ENCODE results near the gene UNC119. TPM values are rescaled to one million over a fixed set of nuclear protein-coding genes. Genes with fewer than 3 reads are reported as not detected.

Gene UNC119
- total and polyA plus RNA-seq, 2 of the 13 experiments (the other 11 are each of a cell fraction or from before 2014, with no cell fraction given): 10.4 to 63.1 TPM

DNA sequence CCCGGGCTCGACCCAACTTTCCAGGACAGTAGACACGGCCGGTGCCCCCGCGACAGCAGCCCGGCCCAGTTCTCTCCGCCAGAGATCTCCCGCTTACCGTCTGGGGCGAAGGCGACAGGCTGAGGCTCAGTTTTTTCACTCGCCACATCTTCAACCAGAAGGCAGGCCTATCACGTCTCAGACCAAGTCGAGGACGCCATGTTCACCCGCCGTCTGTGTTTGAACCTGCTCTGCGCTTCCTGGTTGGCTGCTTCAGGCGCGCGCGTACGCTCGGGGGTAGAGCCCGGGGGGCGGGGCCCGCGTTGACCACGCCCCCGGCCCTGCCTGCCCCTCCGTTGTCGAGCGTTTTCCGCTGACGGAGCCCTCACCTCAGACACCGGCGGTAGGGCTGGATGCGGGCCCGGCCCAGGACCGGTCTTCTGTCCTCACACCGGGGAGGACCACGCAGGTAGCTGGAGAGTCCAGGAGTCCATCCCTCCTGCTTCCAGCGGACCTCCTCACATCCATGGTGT is 46.4 kb upstream of the UNC119 start, which contains the start of gene SPAG5 (continued):
- TF ChIP-seq ZNF20 (CRISPR knock-in tag; IDR thresholded peaks at IDR 0.05) (no peak), SNAPC4 (CRISPR knock-in tag; IDR thresholded peaks at IDR 0.05) (no peak), KLF15 (CRISPR knock-in tag; IDR thresholded peaks at IDR 0.05; ENCODE audit: borderline replicate concordance) (no peak), CREB1 (IDR thresholded peaks at IDR 0.05) (peak; percentile 71), CREB1 (CRISPR knock-in tag; IDR thresholded peaks at IDR 0.05) (peak; percentile 79), PHF8 (CRISPR knock-in tag; IDR thresholded peaks at IDR 0.05) (peak; percentile 80), ZNF670 (CRISPR knock-in tag; IDR thresholded peaks at IDR 0.05; ENCODE audit: borderline replicate concordance) (no peak), CCDC6 (CRISPR knock-in tag; IDR thresholded peaks at IDR 0.05) (peak; percentile 60; the same call in 1 of the 2 replicates), FOXC1 (CRISPR knock-in tag; IDR thresholded peaks at IDR 0.05; ENCODE audit: borderline replicate concordance) (peak; percentile 7; the same call in 1 of the 2 replicates), ARID5B (CRISPR knock-in tag; IDR thresholded peaks at IDR 0.05) (0 out of 2 replicates have a peak, but pooled peaks have one; percentile 8), YEATS4 (CRISPR knock-in tag; IDR thresholded peaks at IDR 0.05; ENCODE audit: borderline replicate concordance) (peak; percentile 42; the same call in 1 of the 2 replicates), ZNF207 (IDR thresholded peaks at IDR 0.05; ENCODE audit: borderline replicate concordance) (no peak), MIER2 (CRISPR knock-in tag; IDR thresholded peaks at IDR 0.05) (no peak), NR2F6 (IDR thresholded peaks at IDR 0.05) (no peak), NR2F6 (CRISPR knock-in tag; IDR thresholded peaks at IDR 0.05) (no peak), MZF1 (CRISPR knock-in tag; IDR thresholded peaks at IDR 0.05; ENCODE audit: borderline replicate concordance) (no peak), NCOA5 (CRISPR knock-in tag; IDR thresholded peaks at IDR 0.05) (no peak), BRCA1 (CRISPR knock-in tag; IDR thresholded peaks at IDR 0.05) (no peak), ISL2 (CRISPR knock-in tag; IDR thresholded peaks at IDR 0.05) (peak; percentile 65), ZNF33B (CRISPR knock-in tag; IDR thresholded peaks at IDR 0.05) (no peak)
- TF ChIP-seq, protein P1, sequence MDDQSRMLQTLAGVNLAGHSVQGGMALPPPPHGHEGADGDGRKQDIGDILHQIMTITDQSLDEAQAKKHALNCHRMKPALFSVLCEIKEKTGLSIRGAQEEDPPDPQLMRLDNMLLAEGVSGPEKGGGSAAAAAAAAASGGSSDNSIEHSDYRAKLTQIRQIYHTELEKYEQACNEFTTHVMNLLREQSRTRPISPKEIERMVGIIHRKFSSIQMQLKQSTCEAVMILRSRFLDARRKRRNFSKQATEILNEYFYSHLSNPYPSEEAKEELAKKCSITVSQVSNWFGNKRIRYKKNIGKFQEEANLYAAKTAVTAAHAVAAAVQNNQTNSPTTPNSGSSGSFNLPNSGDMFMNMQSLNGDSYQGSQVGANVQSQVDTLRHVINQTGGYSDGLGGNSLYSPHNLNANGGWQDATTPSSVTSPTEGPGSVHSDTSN (CRISPR knock-in tag; IDR thresholded peaks at IDR 0.05; ENCODE audit: borderline replicate concordance): no peak
- TF ChIP-seq, protein P2, sequence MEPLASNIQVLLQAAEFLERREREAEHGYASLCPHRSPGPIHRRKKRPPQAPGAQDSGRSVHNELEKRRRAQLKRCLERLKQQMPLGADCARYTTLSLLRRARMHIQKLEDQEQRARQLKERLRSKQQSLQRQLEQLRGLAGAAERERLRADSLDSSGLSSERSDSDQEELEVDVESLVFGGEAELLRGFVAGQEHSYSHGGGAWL (CRISPR knock-in tag; IDR thresholded peaks at IDR 0.05): 0 out of 2 replicates have a peak, but pooled peaks have one; percentile 17
